ENCODE data around the gene CNTN3. TPM values are rescaled to one million over a fixed set of nuclear protein-coding genes. Genes with fewer than 3 reads are reported as not detected.

The CNTN3 gene
- total RNA-seq: not detected
- polyA plus RNA-seq: not detected
- 0 reads per million in 6 experiments for total RNA-seq

- Mint-ChIP-seq H3K4me1 (no peaks in the 10 kb centered on the region), H3K9me3 (peaks cover 2 to 17% (median 4%) of the 10 kb centered on the region in 9 donors), H3K27ac (no peak within 1 kb of the TSS), H3K27me3 (peaks cover 13 to 41% (median 22%) of the 10 kb centered on the region in 5 donors), H3K4me3 (no peak within 1 kb of the TSS), H3K36me3 (no peaks in the 10 kb centered on the region)
- ATAC-seq (no peak), DNase-seq (no peak)
- POLR2A ChIA-PET: no interaction called here
Measured at GRCh38 chr3:74614107-74614967, at the start of gene CNTN3. Gene CNTN3, minus strand, starts transcription at chr3:74614659. Its CDS starts 93,547 bp downstream, at chr3:74521112.

DNA sequence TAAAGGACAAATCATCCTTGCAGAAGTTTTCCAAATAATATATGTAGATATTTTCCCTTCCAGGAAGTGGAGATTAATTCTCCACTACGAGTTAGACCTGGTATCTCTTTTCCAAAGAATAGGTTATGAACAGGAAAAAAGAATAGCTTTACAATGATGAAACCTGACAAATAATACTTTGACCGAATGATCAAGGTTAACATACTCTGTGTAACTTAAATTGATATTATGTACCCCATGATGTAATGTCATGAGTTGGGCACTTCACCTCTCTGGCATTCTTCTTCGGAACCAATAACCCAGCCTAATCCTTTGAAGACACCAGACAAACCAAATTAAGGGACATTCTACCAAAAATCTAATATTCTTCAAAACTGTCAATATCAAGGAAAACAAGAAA is 48.7 kb upstream of the CNTN3 start:
- peaks cover 6 to 23% (median 16%) of the 10 kb centered on the region in 9 donors for H3K9me3 Mint-ChIP-seq
- H3K4me3 Mint-ChIP-seq: no peak overlapping the region
- H3K27me3 Mint-ChIP-seq: no peaks in the 10 kb centered on the region
- no peaks in the 10 kb centered on the region for H3K36me3 Mint-ChIP-seq
- ATAC-seq (no peak), DNase-seq (no peak)
- H3K4me1 Mint-ChIP-seq: no peaks in the 10 kb centered on the region
- POLR2A ChIA-PET: no interaction called here
- H3K27ac Mint-ChIP-seq: no peak overlapping the region

- ATAC-seq: no peak
- H3K27ac Mint-ChIP-seq: no peak overlapping the region
- POLR2A ChIA-PET: no interaction called here
- peaks cover 0 to 14% (median 9%) of the 10 kb centered on the region in 9 donors for H3K9me3 Mint-ChIP-seq
- DNase-seq: no peak
- no peaks in the 10 kb centered on the region for H3K36me3 Mint-ChIP-seq
- no peaks in the 10 kb centered on the region for H3K27me3 Mint-ChIP-seq
- H3K4me3 Mint-ChIP-seq: no peak overlapping the region
- H3K4me1 Mint-ChIP-seq: no peaks in the 10 kb centered on the region
Measured at GRCh38 chr3:74661672-74662071, 47.2 kb upstream of the CNTN3 start.

DNA sequence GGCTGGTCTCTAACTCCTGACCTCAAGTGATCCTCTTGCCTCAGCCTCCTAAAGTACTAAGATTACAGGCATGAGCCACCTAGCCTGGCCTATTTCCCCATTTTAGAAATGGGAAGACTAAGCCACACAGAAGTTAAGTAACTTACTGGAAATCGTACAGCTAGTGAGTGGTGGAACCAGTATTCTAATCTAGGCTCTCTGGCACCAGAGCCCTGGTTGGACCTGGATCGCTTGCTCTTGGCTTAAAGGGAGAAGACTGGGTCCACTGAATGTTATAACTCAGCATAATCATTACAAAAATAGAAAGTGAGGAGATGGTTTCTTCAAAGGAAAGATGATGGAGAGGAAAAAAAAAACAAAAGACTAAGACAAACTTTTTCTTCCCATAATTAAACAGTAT is 37.4 kb upstream of the CNTN3 start:
- no peak overlapping the region for H3K27ac Mint-ChIP-seq
- H3K9me3 Mint-ChIP-seq: peaks cover 0 to 15% (median 4%) of the 10 kb centered on the region in 9 donors
- ATAC-seq (no peak), DNase-seq (no peak)
- H3K36me3 Mint-ChIP-seq: no peaks in the 10 kb centered on the region
- H3K27me3 Mint-ChIP-seq: no peaks in the 10 kb centered on the region
- POLR2A ChIA-PET: no interaction called here
- no peaks in the 10 kb centered on the region for H3K4me1 Mint-ChIP-seq
- no peak overlapping the region for H3K4me3 Mint-ChIP-seq

GRCh38 chr3:74651292-74651691 is 36.8 kb upstream of the CNTN3 start:
- Mint-ChIP-seq H3K4me1 (no peaks in the 10 kb centered on the region), H3K27ac (no peak overlapping the region), H3K9me3 (peaks cover 0 to 15% (median 4%) of the 10 kb centered on the region in 9 donors), H3K36me3 (no peaks in the 10 kb centered on the region), H3K27me3 (no peaks in the 10 kb centered on the region), H3K4me3 (no peak overlapping the region)
- DNase-seq (no peak), ATAC-seq (no peak)
- POLR2A ChIA-PET: no interaction called here

- peaks cover 0 to 22% (median 5%) of the 10 kb centered on the region in 9 donors for H3K9me3 Mint-ChIP-seq
- DNase-seq (no peak), ATAC-seq (no peak)
- H3K4me3 Mint-ChIP-seq: no peak overlapping the region
- no peak overlapping the region for H3K27ac Mint-ChIP-seq
- H3K27me3 Mint-ChIP-seq: no peaks in the 10 kb centered on the region
- POLR2A ChIA-PET: no interaction called here
- no peaks in the 10 kb centered on the region for H3K4me1 Mint-ChIP-seq
- H3K36me3 Mint-ChIP-seq: no peaks in the 10 kb centered on the region
Measured at GRCh38 chr3:74648107-74648506, 33.6 kb upstream of the CNTN3 start.

- Mint-ChIP-seq H3K4me1 (no peaks in the 10 kb centered on the region), H3K27me3 (no peaks in the 10 kb centered on the region), H3K4me3 (no peak overlapping the region), H3K9me3 (peaks cover 0 to 25% (median 5%) of the 10 kb centered on the region in 9 donors), H3K27ac (no peak overlapping the region), H3K36me3 (no peaks in the 10 kb centered on the region)
- POLR2A ChIA-PET: no interaction called here
- DNase-seq: no peak
- no peak for ATAC-seq
Measured at GRCh38 chr3:74646094-74646493, 31.6 kb upstream of the CNTN3 start.

GRCh38 chr3:74643636-74644035 is 29.2 kb upstream of the CNTN3 start:
- no peaks in the 10 kb centered on the region for H3K4me1 Mint-ChIP-seq
- H3K4me3 Mint-ChIP-seq: no peak overlapping the region
- ATAC-seq (no peak), DNase-seq (no peak)
- H3K27me3 Mint-ChIP-seq: no peaks in the 10 kb centered on the region
- H3K36me3 Mint-ChIP-seq: no peaks in the 10 kb centered on the region
- POLR2A ChIA-PET: no interaction called here
- no peak overlapping the region for H3K27ac Mint-ChIP-seq
- H3K9me3 Mint-ChIP-seq: peaks cover 0 to 19% (median 3%) of the 10 kb centered on the region in 9 donors

DNA sequence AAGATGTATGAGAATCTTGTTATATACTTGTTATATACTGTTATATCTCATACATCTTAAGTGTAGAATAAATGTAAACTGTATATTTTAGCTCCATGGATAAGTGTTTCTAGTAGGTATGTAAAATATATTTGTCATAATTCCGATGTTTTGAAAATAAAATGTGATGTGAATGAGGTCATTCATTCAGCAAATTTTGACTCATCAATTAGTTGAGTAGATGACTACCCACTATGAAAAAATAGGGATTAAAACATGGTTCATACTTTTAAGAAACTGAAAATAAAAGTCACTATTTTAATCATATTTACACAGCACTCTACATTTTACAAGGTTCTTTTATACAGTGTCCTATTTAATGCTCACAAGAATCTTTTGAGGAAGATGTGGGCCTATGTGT is 28.4 kb upstream of the CNTN3 start:
- no peak overlapping the region for H3K4me3 Mint-ChIP-seq
- no peak for ATAC-seq
- no peaks in the 10 kb centered on the region for H3K36me3 Mint-ChIP-seq
- H3K27me3 Mint-ChIP-seq: no peaks in the 10 kb centered on the region
- no peak overlapping the region for H3K27ac Mint-ChIP-seq
- DNase-seq: no peak
- H3K4me1 Mint-ChIP-seq: no peaks in the 10 kb centered on the region
- H3K9me3 Mint-ChIP-seq: peaks cover 0 to 19% (median 3%) of the 10 kb centered on the region in 9 donors
- POLR2A ChIA-PET: no interaction called here

DNA sequence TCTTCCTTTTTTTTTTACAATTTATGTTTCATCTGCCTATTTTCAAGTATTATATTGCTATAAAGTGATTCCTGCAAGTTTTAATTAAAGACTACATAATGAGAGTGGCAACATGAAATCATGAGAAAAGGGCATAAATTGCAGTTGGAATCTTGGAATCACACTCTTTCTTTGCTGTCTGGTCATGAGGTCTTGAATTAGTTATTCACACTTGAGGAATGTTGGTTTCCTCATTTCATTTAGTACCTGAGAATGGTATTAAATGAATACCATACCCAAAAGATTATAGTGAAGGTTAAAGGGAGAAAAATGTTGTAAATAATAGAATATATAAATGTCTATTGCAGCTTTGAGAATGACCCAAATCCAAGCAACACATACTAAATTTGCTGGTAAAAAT is 25.8 kb upstream of the CNTN3 start:
- Mint-ChIP-seq H3K36me3 (no peaks in the 10 kb centered on the region), H3K4me1 (no peaks in the 10 kb centered on the region), H3K27ac (no peak overlapping the region), H3K4me3 (no peak overlapping the region), H3K9me3 (peaks cover 0 to 29% (median 4%) of the 10 kb centered on the region in 9 donors), H3K27me3 (no peaks in the 10 kb centered on the region)
- POLR2A ChIA-PET: no interaction called here
- no peak for DNase-seq
- no peak for ATAC-seq

DNA sequence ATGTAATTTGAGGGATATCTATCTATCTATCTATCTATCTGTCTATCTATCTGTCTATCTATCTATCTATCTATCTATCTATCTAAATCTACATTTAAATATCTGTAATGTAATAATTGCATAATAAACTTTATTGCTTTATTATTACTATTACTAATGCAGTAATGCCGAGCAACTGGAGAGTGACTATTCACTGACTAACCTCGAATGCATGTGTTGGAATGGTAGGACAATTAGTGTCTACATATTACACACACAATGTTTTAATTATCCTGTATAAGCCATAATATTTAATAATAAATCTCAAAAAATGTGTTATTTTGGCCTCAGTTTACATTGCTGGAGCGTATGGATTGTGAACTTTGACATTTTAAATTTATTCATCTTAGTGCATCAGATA is 25.2 kb upstream of the CNTN3 start:
- Mint-ChIP-seq H3K4me1 (no peaks in the 10 kb centered on the region), H3K4me3 (no peak overlapping the region), H3K27ac (no peak overlapping the region), H3K9me3 (peaks cover 0 to 29% (median 4%) of the 10 kb centered on the region in 9 donors), H3K36me3 (no peaks in the 10 kb centered on the region), H3K27me3 (no peaks in the 10 kb centered on the region)
- no peak for ATAC-seq
- POLR2A ChIA-PET: no interaction called here
- DNase-seq: no peak

DNA sequence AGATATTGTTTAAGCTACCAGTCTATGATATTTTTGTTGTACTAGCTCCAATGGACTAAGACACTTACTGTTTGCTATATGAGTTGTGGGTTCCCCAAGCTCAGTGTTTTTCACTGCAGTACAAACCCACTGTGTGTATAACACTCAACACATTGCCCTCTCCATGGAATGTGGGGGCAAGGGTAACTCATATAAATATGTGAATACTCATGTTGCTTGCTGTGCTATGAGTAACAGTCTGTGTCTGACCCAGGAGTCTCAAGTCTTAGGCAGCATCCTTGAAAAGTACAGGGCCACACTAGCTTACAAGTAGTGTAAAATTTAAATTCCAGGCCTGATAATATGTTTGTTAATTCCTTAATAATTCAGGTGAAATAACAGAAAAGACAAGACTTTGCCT is 22.5 kb upstream of the CNTN3 start:
- peaks cover 0 to 15% (median 9%) of the 10 kb centered on the region in 9 donors for H3K9me3 Mint-ChIP-seq
- no peak overlapping the region for H3K4me3 Mint-ChIP-seq
- no peak for DNase-seq
- no peak for ATAC-seq
- POLR2A ChIA-PET: no interaction called here
- no peaks in the 10 kb centered on the region for H3K36me3 Mint-ChIP-seq
- no peak overlapping the region for H3K27ac Mint-ChIP-seq
- no peaks in the 10 kb centered on the region for H3K4me1 Mint-ChIP-seq
- H3K27me3 Mint-ChIP-seq: no peaks in the 10 kb centered on the region

- no peak for DNase-seq
- ATAC-seq: no peak
- Mint-ChIP-seq H3K4me1 (no peaks in the 10 kb centered on the region), H3K27me3 (no peaks in the 10 kb centered on the region), H3K9me3 (peaks cover 0 to 13% (median 10%) of the 10 kb centered on the region in 9 donors), H3K27ac (no peak overlapping the region), H3K36me3 (no peaks in the 10 kb centered on the region), H3K4me3 (no peak overlapping the region)
- POLR2A ChIA-PET: no interaction called here
Measured at GRCh38 chr3:74633021-74633420, 18.6 kb upstream of the CNTN3 start.

Data from naive thymus-derived CD8-positive, alpha-beta T cell (primary cell).